HG02571 (cell line): ENCODE data around the gene TMEM63B.
"Not testable (repeated sequence)": the region's sequence is repeated elsewhere in the genome, so short reads cannot be mapped to it uniquely, and the experiment has no call there.

Source experiments
- ATAC-seq: cut with Tn5 transposase; IDR thresholded peaks from one replicate; pipeline ENCODE4 v1.9.1; 2021; ENCODE audit warnings: mild to moderate bottlenecking, moderate library complexity; ENCODE audit not compliant: unreplicated experiment

The TMEM63B gene

DNA sequence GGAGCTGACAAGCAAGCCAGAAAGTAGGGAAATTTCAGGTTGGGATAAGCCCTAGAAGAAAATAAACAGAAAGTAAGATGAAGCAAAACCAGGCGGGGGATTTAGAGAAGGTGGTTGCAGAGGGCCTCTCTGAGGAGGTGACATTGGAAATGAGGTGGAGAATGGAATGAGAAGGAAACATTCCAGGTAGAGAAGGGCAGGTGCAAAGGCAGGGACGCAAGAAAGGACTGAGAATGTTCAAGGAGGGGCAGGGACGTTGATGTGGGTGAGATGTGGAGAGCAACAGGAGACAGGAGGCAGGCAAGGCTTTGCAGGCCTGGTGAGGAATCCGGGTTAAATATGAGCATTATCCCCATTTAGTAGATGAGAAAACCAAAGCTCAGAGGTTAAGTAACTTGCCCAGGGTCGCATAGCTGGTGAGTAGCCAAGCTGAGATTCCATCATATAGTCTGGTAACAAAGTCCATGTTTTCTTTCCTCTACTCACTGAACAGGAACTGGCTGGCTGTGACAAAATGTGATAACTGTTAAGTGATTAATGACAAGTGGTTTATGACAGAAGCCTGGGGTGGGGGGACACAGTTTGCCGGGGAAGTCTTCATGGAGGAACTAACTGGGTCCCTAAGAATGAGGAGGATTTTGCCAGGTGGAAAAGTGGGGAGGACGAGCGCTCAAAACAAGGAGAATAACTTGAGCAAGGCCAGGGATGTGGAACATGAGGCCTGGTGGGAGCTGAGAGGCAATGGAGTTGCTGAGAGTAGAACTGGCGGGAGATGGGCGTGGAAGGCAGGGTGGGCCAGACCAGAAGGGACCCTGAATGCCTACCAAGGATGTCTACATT lies 32.7 kb upstream of the TMEM63B start:
- no peak for ATAC-seq

DNA sequence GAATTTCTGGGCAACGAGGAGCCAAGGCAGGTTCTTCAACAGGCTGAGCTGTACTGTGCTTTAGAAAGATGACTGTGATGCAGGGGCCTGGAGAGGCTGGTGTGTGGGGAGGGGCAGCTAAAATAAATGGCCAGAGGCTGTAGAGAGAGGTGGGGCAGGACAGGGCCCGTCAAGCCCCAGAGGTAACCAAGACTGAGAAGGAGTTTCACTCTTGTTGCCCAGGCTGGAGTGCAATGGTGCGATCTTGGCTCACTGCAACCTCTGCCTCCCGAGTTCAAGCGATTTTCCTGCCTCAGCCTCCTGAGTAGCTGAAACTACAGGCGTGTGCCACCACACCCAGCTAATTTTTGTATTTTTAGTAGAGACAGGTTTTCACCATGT lies 32.1 kb upstream of the TMEM63B start:
- not testable (repeated sequence) for ATAC-seq

DNA sequence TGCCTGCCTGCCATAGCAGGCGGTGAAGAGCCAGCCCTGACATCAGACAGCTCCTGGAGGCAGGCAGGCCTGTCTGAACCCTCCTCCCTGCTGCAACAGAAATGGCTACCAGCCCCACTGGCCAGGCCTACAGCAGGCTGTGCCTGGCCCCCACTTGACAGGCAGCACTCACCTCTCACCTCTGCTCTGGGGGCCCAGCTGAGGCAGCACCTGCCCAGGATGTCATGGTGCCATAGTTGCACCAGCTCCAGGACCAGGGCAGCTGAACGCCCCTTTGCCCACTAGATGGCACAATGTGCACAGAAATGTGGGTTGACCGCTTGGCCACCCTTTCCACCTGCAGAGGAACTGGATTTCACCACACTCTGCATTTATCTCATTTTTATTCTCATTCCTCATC lies 30.7 kb upstream of the TMEM63B start:
- peak; percentile 65 for ATAC-seq

DNA sequence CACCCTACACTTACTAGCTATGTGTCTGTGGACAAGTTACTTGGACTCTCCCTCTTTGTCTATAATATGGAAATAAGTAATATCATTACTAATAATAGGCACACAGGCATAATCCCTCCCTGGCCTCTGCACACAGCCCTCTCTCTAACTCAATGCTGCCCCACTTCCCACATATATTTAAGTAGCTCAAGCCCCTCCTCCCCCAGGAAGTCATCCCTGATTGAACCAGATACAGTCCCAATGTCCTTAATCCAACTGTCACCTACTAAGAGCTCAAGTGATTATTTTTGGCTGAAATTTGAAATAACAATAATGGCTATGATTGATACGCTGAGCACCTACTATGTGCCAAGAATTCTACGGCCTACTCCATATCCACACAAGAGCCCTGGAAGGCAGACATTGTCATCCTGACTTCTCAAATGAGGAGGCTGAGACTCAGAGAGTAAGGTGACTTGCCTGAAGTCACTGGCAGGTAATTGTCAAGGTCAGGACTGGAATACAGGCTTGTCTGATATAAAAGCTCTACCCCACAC lies 29.5 kb upstream of the TMEM63B start:
- ATAC-seq: no peak

DNA sequence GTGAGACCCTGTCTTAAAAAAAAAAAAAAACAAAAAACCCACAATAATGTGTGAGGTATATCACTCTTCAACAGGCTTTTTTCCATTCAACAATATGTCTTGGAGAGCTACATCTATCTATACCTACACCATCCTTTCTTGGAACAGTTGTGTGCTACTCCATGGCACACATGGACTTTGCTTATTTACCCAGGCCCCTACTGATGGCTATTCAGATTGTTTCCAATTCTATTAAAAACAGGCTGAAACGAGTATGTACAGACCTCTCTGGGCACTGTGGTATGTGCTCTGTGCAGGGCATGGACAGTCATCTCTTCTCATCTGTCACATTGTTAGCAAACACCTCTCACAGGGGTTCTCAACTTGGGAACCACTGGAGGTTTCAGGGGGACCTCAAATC lies 28.2 kb upstream of the TMEM63B start:
- ATAC-seq: no peak

DNA sequence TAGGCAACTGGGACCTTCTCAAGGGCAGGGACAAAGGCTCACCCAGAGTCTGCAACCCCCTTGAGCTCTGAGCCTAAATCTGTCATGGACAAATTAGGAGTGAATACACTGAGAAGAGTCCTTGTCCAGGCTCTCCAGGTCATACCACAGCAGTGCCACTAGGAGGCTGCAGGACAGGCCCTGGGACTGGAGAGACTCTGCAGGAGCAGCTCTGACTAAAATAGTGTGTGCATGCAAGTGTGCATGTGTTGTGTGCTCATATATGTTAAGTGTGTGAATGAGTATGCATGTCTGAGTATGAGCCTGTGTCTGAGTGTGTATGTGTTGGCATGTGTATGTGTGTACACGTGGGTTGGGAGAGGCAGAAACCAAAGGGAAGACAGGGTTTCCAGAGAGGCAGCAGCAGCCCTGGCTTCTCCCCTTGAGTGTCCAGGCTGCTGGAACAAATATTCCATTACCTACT lies 27.2 kb upstream of the TMEM63B start:
- no peak for ATAC-seq

DNA sequence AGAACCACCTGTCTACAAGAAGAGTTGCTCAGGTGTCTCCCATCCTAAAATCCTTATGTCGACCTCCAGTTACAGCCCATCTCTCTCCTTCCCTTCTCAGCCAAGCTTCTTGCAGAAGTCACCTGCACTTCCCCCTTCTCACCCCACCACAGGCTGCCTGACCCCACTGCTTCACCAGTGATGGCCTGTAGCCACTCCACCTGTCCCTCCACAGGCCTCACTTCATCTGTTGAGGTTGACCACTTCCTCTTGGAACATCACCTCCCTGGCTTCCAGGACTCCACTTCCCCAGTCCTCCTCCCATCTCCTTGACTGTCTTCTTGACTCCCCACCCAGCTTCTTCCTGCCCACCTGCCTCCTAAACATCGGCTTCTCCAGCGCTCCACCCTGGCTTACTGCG lies 25.5 kb upstream of the TMEM63B start:
- no peak for ATAC-seq

DNA sequence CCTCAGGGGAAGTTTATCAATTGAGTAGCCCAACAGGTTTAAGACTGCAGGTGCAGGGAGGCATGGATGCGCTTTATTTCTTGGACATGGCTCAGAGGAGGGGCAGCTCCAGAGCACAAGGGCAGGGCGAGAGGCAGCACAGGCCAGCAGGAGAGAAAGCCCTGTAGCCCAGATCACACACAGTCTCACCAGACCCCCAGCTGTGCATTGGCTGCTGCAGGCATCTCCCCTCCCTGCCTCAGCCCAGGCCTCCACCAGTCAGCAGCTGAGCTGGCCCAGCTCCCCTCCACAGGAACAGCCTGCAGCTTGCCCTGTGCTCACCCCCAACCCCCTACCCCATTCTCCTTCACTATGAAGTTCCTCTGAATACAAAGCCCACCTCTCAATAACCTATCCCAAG lies 24.8 kb upstream of the TMEM63B start:
- ATAC-seq: no peak

DNA sequence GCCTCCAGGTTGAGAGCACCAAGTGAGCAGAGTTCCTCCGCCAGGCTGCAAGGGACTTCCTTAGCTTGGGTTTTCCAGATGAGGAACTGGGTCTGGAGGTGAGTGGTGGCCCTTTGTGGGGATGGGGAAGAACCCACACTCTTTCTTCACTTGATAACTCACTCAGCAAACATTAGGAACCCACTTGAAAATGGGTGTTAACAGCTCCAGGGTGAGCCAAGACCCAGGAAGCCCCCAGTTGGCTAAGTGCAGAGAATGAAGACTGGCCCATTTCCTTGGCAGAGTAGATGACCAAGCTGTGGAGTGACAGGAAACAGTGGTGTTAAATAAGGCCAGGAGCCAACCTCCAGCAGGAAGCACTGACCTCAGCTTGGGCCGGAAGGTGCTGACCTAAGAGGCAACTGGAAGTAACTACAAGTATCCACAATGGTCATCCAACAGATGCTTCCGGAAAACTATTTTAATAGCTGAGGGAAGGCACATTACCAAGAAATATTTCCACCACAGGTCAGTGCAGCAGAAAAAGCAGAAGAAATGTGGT lies 22.8 kb upstream of the TMEM63B start:
- no peak for ATAC-seq

DNA sequence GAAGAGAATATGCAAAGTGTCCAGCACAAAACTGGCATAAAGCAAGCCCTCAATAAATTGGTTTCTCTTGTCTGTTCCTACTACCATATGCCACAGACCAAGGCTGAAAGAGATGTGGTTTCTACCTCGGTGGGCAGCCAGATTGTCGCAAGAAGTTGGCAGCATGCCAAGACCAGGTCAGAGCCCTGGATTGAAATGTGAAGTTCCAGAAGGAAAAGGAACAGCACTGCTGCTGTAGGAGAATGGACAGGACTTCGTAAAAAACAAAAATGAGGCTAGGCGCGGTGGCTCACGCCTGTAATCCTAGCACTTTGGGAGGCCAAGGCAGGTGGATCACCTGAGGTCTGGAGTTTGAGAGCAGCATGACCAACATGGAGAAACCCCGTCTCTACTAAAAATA lies 22.2 kb upstream of the TMEM63B start:
- ATAC-seq: no peak

DNA sequence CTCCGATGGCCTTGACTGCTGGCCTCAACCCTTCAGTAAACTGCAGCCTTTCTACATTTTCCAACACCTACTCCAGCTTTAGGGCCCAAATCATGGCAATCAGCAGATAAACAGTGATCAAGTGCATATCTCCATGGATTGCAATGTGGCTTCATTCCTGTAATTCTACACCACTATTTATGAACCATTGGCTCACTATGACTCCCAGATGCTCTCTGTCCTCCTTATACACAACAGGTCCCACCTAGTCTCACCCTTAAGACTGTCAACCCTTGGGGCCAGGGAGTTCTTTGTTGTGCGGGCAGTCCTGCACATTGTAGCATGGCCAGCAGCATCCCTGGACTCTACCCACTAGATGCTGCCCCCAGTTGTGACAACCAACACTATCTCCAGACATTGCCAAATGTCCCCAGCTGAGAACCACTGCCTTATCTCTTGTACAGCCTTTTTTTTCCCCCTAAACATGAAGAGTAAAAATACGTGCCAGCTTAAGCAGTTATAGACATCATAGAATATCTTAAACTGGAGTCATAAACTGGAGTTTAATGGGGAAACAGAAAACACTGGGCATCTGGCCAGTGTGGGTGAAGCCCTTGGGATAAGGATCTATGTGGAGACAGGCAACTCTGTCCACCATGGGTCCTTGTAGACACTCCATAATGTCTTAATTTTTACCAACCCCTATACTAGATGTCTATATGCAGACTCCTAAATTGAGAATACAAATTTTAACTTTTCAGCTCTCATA lies 21.2 kb upstream of the TMEM63B start:
- no peak for ATAC-seq

DNA sequence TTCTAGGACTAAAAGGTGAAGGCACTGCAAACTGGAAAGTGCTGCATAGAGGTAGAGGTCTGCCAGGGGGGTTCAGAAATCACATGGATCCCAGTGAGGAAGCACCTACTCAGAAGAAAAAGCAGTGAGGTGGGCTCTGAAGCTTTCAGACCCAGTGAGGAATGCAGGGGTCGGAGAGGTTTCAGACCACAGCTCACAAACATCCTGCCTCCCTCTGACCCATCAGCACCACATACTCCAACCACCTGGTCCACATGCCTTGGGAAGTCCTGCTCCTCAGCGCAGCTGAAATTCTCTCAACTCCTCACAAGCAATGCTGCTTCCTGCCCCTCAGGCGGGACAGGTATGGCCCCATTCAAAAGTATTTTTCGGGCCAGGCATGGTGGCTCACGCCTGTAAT lies 20.3 kb upstream of the TMEM63B start:
- ATAC-seq: no peak

DNA sequence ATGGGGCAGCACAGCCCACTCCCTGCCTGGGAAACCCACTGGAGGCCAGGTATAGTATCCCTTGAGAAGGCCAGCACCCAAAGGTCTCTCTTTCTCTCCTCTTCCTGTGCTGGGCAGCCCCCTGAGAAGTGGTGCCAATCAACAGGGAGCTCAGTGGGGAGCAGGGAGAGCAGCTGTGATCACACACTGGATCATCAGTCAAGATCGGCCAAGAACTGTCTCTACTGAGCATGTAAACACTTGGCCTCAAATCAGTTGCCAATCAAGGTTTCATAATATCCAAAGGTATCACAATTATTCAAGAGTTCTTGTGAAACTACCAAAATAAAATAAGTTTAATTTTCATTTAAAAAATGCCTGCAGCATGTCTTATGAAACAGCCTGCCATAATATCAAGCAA lies 18.9 kb upstream of the TMEM63B start:
- ATAC-seq: no peak

DNA sequence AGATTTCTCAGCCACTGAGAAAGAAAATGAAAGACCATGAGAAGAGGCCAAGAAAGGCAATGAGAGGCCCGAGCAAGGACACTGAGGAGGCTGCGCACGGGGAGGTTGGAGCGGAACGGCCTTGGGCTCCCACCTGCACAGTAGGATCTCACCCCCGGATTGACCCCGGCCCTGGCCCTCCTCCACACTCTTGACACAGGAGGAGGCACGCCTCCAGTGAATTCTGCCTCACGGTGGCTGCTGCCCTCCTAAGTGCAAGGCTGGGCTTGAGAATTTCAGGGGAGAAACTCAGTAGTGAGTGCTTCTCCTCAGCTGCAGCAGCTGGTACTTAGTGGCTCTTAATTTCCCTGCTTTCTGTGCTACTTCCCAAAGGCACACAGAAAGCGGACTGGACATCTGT lies 18.1 kb upstream of the TMEM63B start:
- ATAC-seq: no peak

DNA sequence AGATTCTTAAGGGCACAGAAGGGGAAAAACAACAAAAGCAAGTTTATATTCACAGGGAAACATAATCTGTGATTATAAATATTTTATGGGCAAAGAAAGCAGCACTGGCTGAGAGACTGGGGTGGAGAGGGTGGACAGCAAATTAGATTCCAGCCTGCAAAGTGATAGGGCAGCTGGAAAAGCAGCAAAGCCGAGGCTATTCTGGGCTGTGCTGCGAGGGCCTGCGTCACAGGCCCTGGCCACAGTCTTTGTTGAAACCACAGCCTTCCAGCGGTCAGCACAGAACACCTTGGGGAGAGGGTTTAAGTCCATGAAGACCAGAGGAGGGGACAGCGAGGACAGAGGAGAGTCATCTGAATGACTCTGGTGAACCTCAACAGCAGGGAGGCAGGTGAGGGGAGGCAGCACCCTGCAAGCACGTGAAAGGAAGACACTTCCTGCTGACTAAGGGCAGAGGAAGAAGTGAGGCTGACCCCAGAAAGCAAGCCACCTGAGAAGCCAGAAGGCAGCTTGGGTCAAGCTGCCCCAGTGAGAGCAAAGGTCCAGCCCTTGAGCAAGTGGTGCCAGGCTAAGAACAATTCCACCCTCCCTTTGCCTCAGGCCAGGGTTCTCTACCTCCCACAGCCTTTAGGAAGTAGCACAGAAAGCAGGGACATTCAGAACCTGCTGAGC lies 17.2 kb upstream of the TMEM63B start:
- ATAC-seq: no peak

DNA sequence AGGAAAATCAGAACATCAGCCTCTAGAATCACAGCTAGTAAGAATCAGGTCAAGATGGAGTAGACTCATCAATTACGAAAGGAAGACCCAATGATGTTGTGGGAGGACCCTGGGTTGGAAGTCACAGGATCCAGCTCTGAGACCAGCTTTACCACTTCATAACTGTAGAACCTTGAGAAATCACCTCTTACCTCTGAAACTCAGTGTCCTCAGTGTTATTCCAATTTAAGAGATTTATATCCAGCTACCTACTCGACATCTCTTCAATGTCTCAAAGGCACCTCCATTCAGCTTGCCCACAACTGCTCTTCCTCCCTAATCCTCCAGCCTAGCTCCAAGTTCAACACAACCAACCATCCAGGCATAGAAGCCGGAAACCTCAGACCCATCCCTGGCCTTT lies 16.4 kb upstream of the TMEM63B start:
- no peak for ATAC-seq

DNA sequence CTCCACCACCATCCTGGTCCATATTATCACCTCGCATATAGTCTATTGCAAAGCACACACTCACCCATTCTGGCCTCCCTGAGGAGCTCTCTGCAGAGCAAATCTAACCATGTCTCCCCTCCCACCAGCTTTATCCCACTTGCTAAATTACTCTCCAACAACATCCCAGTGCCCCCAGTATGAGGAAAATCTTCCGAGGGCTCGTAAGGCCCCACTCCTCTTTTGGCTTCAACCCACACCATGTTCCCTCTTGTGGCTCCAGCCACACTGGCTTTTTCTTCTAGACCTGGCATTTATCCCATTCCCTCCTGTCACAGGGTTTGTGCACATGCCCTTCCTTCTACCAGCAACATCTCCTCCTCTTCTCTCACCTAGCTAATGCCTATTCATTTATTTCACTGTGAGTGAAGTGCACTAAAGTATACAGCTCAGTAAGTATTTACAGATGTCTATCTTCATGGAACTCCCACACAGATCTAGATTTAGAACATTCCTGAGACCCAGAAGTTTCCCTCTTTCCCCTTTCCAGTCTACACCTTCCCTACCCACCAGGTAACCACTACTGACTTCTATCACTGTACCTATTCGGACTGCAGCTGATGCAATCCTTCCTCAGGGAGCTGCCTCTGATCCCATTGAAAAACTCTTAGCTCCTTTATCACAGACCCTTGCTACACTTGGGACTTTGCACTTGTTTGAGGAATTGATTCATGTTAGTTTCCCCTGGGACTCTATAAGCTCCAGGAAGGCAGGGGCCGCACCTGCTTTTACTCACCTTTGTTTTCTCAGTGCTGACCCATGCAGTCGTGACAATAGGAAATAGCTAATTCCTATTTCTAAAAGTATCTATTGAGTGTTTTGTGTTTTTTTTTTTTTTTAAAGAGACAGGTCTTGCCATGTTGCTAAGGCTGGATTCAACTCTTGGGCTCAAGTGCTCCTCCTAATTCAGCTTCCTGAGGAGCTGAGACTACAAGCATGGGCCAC lies 15.6 kb upstream of the TMEM63B start:
- ATAC-seq: no peak

DNA sequence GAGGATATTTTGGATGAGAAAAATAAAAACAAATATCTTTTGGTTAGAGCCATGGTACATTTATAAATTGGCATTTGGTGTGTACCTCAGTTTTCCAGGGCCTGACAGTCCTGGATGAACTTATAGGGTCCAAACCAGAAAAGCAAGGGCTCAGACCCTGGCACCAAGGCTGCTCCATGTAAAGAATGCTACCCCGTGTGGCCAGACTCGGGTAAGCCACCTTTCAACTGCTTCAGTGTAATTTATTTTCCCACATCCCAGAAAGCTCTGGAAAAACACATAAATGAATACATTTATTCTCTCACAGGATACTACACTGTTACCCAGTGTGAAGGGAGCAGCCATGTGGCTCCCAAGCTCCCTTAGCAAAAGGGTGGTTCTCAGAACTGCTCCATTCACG lies 13.9 kb upstream of the TMEM63B start:
- ATAC-seq: no peak

DNA sequence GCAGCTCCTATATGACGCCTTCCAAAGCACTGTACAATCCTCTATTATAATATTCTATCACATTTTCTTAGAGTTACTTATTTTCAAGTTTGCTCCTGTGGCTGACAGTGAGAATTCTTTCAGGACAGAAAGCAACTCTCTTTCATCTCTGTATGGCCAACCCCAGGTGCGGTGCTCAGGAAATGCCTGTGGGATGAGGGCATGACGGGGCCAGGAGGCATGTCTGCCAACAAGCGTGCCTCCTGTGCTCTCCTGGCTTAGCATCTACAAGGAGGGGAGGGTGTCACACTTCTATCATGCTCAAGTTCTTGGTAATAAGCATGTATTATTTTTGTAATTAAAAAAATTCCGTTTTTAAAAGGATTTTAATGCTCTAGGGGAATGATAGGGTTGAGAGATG lies 11.5 kb upstream of the TMEM63B start:
- no peak for ATAC-seq
